Stimulated activated CD8-positive, alpha-beta memory T cell treated with anti-CD3 and anti-CD28 coated beads, Interleukin-4, amount 100 ng/mL, for 1 hour (primary cell): Measurements from ENCODE around the gene WIPI1.
A peak's percentile ranks its signal among the peaks of the same experiment; 100 is the strongest.
"Not testable (repeated sequence)": the region's sequence is repeated elsewhere in the genome, so short reads cannot be mapped to it uniquely, and the experiment has no call there.

ENCODE experiments used
- DNase-seq, 2 donors: peaks; one replicate each; pipeline ENCODE4 v3.0.0-alpha.2; 2020; ENCODE audit warnings: low read depth in 2 of 2, low spot score in 1 of 2

Gene WIPI1

GRCh38 chr17:68457168-68457538 is at the start of gene WIPI1:
Gene WIPI1, minus strand, starts transcription at chr17:68457496. Its CDS starts 75 bp downstream, at chr17:68457421.
- no peak for DNase-seq

DNA sequence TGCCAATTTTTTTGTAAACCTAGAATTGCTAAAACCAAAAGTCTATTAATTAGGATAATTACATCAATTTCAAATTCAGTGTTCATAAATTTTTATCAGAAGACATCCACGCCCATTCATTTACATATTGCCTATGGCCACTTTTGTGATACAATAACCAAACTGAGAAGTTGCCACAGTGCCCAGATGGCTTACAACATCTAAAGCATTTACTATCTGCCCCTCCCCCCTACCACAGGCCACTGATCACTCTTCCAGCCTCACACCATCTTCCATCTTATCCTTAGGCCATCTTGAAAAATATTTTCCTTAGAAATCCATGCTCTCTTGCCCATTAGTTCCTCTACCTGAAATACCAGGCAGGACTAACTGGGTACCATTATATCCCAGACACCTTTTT is 48.7 kb upstream of the WIPI1 start:
- DNase-seq: no peak

DNA sequence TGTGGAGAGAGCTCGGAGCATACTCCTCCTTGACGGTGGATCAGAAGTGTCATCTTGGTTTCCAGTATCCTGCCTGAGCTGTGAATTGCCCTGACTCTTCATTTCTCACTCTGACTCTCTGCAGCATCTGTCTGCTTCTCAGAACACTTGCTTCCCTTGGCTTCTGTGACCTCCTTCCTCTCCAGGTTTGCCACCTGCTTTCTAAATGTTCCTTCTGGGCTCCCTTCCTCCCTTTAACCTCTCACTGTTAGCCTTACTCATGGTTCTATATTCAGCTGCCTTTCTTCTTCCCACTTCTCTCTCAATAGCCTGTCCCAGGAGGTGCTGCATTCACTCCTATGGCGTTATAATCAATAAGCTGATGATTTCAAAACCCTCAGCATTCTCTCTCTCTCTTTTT is 43.8 kb upstream of the WIPI1 start:
- no peak for DNase-seq

DNA sequence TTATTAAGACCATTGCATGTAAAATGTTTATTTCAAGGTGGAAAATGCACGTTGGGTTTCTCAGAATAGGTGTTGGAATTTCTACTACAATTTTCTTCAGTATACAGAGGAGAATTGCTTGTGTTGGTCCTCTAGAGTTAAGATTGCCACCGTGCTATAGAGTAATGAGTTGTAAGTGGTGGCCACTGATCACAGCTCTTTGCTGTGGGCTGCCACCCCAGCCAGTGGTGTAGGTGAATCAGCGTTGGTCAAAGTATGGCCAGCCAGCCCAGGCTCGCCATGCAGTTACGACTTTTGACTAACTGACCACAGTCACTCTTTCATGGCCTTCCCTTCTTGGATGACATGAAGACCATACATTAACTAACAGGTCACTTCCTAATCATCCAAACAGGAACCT is 42.3 kb upstream of the WIPI1 start:
- no peak for DNase-seq

- no peak for DNase-seq
Measured at GRCh38 chr17:68498479-68499326, 41.4 kb upstream of the WIPI1 start.

- no peak for DNase-seq
Measured at GRCh38 chr17:68497885-68498319, 40.6 kb upstream of the WIPI1 start.

- no peak for DNase-seq
Measured at GRCh38 chr17:68495081-68495480, 37.8 kb upstream of the WIPI1 start.

DNA sequence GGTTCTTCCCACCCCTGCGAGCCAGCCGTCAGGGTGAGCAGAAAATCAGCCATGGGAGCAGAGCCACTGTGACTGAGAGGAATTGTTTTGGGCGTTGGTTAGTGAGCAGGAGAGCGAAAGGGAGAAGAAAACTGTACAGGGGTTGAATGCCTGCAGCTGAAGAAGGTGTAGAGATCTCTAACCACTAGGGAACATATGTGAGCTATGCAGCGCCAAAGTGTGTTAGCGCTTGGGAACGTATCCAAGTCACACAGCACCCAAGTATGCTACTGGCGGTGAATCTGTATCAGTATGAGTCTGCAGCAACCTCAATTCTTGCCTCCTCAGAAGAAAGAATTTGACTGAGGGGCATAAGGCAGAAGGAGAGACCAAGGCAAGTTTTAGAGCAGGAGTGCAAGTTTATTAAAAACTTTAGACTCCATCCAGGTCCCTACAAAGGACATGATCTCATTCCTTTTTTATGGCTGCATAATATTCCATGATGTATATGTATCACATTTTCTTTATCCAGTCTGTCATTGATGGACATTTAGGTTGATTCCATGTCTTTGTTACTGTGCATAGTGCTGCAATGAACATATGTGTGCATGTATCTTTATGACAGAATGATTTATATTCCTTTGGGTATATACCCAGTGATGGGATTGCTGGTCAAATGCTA is 35.2 kb upstream of the WIPI1 start:
- not testable (repeated sequence) for DNase-seq

DNA sequence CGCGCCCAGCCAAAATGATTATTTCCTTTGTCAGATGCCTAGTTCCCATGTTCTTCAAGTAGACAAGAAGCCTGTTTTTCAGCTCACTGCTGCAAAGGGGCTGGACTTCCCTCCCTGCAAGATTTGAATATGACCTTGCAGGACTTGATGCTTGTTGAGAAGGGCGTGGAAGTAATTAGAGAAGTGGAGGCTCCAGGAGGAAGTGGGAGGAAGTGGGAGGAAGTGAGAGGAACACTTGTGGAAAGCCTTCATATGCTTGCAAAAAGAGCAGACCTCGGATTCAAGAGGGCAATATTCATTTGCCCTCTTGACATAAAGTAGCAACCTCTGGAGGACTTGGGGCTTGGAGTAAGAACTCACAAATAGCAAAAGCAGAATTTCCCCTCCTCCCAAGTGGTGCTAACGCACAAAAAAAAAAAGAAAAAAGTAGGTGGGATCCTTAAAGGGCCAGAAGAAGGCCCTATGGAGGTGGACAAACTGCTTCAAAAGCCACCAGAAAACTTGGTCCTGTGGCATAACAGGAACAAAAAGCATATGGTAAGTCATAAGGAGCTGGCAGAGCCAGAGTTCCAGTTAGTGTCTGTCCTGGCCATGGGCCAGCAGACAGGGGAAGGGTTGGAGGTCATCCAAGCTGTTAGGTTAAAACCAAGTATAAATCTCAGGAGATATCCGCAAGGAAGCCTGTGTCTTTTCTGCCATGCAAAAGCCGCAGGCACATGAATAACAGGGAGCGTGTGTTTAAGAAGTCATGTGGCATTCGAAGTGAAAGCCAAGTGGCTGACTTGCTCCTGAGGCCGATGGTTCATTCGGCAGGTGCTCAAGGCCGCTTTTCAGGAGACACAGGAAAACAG is 34.3 kb upstream of the WIPI1 start:
- DNase-seq: no peak

DNA sequence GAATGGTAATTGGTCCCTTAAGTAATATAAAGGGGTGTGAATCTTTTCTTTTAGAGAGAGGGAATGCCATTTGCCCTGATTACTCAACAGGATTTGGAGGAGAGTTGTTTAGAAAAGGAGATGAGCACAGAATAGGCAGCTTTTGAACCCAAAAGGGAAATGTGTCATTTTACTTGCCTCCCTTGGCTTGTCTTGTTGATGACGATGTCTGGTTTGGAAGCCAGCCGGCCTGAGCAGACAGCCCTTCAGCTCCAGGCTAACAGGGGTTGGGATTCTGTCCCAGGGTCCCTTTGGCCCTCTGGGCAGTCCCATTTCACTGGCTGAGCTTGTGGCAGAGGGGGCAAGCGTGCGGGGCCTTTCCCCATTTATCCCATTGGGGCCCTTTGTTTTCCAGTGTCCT is 32.6 kb upstream of the WIPI1 start:
- DNase-seq: no peak

- DNase-seq: no peak
Measured at GRCh38 chr17:68484458-68484857, 27.2 kb upstream of the WIPI1 start.

- DNase-seq: no peak
Measured at GRCh38 chr17:68482576-68483041, 25.3 kb upstream of the WIPI1 start.

DNA sequence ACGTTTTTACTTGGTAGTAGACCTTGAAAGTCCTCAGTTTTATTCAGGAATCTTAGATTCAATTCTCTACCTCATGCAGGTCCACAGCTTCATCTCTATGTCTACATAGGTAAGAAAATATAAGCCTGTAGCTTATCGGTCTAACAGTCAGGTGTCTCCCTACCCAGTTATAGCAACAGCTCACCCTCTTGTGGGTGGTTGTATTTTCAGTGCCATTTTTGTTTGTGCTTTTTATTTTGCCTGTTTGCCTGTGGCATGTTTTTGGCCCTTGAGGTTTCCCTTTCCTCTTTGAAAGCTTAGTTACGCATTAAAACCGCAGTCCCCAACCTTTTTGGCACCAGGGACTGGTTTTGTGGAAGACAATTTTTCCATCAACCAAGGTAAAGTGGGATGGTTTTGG is 23.6 kb upstream of the WIPI1 start:
- DNase-seq: no peak

- DNase-seq: no peak
Measured at GRCh38 chr17:68470961-68471360, 13.7 kb upstream of the WIPI1 start.

- no peak for DNase-seq
Measured at GRCh38 chr17:68468788-68469187, 11.5 kb upstream of the WIPI1 start.

DNA sequence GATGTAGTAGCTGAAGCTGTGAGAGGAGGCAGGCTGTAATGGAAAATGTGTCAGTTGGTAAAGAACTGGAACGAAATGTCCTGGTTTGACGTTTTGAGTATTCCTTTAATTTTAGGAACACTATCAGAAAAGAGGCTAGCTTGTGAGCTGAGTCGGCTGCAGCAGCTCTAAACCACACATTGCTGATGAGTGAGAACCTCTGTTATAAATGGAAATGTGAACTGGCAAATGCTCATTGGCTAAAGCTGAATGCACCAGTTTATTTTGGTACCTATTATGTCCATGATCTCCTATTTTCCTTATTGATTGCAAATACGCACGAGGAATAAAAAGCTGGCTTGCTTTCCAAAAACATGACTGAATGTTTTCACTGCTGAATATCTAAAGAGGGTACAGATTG is 11.0 kb upstream of the WIPI1 start:
- no peak for DNase-seq

DNA sequence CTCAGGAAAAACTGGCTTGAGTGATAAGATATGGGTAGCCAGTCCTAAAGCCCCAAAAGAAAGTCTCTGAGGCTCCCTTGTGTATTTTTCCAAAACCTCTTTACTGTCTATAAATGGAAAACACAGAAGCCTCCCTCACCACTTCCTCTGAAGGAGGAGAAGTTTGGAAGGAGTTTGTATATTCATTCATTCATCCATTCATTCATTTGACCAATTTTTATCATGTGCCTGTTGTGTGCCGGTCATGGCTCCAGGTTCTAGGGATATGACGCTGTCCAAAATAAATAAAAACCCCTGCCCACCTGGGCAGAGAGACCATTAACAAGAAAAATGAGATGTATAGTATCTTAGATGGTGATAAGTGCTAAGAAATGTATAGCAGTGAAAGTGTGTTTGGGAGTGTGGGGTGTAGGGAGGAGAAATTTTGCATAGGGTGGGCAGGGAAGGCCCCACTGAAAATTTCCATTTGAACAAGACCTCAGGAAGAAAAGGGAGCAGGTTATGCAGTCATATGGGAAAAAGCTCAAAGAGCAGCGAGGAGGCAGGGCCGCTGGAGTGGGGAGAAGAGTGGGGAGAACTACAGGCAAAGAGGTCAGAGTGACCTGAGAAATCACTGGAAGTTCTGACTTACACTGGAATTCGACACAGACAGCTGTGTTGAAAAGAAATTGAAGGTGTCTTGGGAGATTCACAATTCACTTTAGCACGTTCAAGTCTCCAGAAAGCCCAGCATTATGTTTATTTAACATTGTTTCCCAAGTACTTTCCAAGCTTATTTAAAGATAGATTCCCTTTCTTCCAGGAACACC is 6.1 kb upstream of the WIPI1 start:
- no peak for DNase-seq

GRCh38 chr17:68462381-68463210 is 5.3 kb upstream of the WIPI1 start:
- peak; percentile 38 to 42 for DNase-seq

DNA sequence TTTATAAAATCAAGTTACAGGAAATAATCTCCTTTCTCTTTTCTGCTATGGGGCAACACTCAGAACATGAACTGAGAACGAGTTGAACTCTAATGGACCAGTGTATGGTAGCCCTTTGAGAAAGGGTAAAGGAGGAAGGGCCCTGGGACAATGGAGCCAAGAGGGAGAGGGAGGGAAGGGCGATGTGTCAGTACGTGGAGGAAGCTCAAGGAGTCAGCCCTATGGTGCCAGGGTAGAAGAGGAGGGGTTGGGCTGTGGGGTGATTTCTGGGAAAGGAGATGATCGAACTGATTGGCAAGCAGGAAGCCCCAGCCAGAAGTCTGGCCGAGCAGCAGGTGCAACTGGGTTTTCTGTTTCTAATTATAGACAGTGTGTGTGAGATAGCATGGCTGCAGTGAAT is 4.3 kb upstream of the WIPI1 start:
- no peak for DNase-seq

DNA sequence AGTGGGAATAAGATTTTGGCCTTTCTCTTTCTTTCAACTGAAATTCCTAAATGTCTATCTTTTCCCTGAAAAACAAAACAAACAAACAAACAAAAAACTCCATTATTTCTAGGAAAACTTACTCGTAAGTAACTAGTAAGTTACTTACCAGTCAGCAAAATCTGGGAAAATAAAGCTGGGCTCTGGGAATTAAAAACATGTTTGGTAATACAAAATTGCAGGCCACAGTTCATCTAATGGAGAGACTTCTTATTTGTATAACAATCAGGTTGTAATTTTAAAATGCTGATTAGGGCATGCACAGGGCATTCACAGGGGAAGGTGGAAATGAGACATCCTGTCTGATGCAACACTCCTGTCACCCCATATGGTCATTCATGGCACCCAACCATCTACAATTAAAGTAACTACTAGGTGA is 3.8 kb upstream of the WIPI1 start:
- no peak for DNase-seq
